Measurements from ENCODE around the gene TMEM147.

TMEM147 gene

DNA sequence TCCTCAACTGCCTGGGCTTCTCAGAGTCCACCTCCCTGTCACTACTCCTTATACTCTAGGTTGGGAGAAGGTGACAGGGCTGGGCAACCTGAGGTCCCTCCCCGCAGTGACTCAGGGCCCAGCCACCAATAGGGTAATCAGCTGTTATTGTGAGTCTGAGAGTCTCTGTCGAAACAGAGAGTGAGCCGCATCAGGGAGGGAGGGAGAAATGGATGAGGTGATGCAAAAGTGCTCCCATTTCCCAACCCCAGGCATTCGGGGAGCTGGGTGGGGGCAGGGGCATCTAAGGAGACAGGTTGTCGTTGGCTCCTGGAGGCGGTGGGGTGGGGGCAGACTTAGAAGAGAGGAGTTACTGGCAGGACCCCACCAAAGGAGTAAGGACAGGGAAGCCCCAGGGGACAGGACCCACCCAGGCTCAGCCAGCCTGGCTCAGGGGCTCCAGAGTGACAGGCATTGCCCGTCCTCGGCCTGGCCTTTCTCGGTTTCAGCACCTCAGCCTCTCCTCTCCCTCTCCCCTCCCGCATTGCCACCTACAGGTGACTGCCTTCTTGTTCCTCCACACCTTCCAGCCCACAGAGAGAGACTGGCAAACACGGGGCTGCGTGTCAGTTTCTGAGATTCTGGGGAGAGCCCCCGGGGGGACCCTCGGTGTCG is 31.7 kb upstream of the TMEM147 start, which contains the start of gene DMKN:
TSS of gene DMKN (minus strand) at position 22 of the 654 bp plus-strand sequence. CDS start 174 bp downstream, outside the sequence.
- peaks cover 32% of the 10 kb centered on the region for H3K4me1 Mint-ChIP-seq
- H3K4me3 Mint-ChIP-seq: peak within 1 kb of the TSS; percentile 24
- no peak for DNase-seq
- TF ChIP-seq, protein P1, sequence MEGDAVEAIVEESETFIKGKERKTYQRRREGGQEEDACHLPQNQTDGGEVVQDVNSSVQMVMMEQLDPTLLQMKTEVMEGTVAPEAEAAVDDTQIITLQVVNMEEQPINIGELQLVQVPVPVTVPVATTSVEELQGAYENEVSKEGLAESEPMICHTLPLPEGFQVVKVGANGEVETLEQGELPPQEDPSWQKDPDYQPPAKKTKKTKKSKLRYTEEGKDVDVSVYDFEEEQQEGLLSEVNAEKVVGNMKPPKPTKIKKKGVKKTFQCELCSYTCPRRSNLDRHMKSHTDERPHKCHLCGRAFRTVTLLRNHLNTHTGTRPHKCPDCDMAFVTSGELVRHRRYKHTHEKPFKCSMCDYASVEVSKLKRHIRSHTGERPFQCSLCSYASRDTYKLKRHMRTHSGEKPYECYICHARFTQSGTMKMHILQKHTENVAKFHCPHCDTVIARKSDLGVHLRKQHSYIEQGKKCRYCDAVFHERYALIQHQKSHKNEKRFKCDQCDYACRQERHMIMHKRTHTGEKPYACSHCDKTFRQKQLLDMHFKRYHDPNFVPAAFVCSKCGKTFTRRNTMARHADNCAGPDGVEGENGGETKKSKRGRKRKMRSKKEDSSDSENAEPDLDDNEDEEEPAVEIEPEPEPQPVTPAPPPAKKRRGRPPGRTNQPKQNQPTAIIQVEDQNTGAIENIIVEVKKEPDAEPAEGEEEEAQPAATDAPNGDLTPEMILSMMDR (IDR thresholded peaks at IDR 0.05): no peak
- H3K27ac Mint-ChIP-seq: no peak within 1 kb of the TSS
- H3K36me3 Mint-ChIP-seq (ENCODE audit: low read depth): no peaks in the 10 kb centered on the region
- no peaks in the 10 kb centered on the region for H3K9me3 Mint-ChIP-seq
- H3K27me3 Mint-ChIP-seq (ENCODE audit: low read depth, poor library complexity): peaks cover 67% of the 10 kb centered on the region

- TF ChIP-seq, protein P1 (IDR thresholded peaks at IDR 0.05): no peak
- Mint-ChIP-seq H3K27me3 (ENCODE audit: low read depth, poor library complexity) (peaks cover 66% of the 10 kb centered on the region), H3K36me3 (ENCODE audit: low read depth) (no peaks in the 10 kb centered on the region), H3K27ac (no peak overlapping the region), H3K9me3 (no peaks in the 10 kb centered on the region), H3K4me1 (peaks cover 29% of the 10 kb centered on the region), H3K4me3 (peak overlapping the region; percentile 67)
- DNase-seq: peak; percentile 53
Measured at GRCh38 chr19:35514282-35514809, 31.1 kb upstream of the TMEM147 start.

DNA sequence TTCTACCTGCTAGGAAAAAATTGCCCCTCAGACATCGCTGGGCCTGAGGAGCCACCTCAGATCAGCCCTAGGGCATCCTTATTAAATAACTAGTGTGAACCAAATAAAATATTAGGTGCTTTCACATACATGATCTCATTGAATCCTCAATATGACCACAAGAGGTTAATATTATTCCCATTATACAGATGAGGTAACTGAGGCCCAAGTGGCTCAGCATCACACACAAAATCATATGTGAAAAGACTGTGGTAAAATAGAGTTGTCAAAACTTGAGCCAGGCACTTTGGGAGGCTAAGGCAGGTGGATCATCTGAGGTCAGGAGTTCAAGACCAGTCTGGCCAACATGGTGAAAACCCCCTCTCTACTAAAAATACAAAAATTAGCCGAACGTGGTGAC is 29.1 kb upstream of the TMEM147 start:
- H3K9me3 Mint-ChIP-seq: no peaks in the 10 kb centered on the region
- no peaks in the 10 kb centered on the region for H3K36me3 Mint-ChIP-seq (ENCODE audit: low read depth)
- peaks cover 20% of the 10 kb centered on the region for H3K4me1 Mint-ChIP-seq
- no peak for DNase-seq
- TF ChIP-seq, protein P1 (IDR thresholded peaks at IDR 0.05): no peak
- H3K27ac Mint-ChIP-seq: no peak overlapping the region
- peaks cover 53% of the 10 kb centered on the region for H3K27me3 Mint-ChIP-seq (ENCODE audit: low read depth, poor library complexity)
- no peak overlapping the region for H3K4me3 Mint-ChIP-seq

GRCh38 chr19:35517342-35517741 is 28.1 kb upstream of the TMEM147 start:
- Mint-ChIP-seq H3K27ac (no peak overlapping the region), H3K4me1 (peaks cover 20% of the 10 kb centered on the region), H3K27me3 (ENCODE audit: low read depth, poor library complexity) (peaks cover 43% of the 10 kb centered on the region), H3K9me3 (no peaks in the 10 kb centered on the region), H3K4me3 (no peak overlapping the region), H3K36me3 (ENCODE audit: low read depth) (no peaks in the 10 kb centered on the region)
- TF ChIP-seq, protein P1 (IDR thresholded peaks at IDR 0.05): no peak
- no peak for DNase-seq

GRCh38 chr19:35518313-35518712 is 27.1 kb upstream of the TMEM147 start:
- DNase-seq: no peak
- TF ChIP-seq, protein P1 (IDR thresholded peaks at IDR 0.05): no peak
- H3K4me3 Mint-ChIP-seq: no peak overlapping the region
- peaks cover 33% of the 10 kb centered on the region for H3K27me3 Mint-ChIP-seq (ENCODE audit: low read depth, poor library complexity)
- H3K4me1 Mint-ChIP-seq: peaks cover 15% of the 10 kb centered on the region
- H3K9me3 Mint-ChIP-seq: no peaks in the 10 kb centered on the region
- no peaks in the 10 kb centered on the region for H3K36me3 Mint-ChIP-seq (ENCODE audit: low read depth)
- no peak overlapping the region for H3K27ac Mint-ChIP-seq

DNA sequence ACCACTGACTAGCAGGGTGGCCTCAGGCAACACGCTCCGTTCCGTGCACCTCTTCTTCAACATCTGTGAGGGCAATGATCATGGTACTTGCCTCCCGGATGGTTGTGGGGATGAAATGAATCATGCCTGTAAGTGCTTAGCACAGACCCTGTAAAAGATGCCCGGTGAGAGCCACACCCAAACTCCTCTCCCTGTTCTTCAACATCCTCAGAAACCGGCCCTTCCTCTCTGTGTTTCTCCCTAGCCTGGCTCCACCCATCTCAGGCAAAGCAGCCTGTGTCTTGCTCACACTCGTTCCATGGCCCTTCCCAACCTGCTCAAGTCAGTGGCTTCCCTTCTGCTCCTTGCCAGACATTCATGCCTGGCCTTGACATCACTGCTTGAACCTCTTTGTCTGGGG is 26.1 kb upstream of the TMEM147 start:
- H3K36me3 Mint-ChIP-seq (ENCODE audit: low read depth): no peaks in the 10 kb centered on the region
- peak overlapping the region; percentile 21 for H3K27ac Mint-ChIP-seq
- no peaks in the 10 kb centered on the region for H3K9me3 Mint-ChIP-seq
- TF ChIP-seq, protein P1 (IDR thresholded peaks at IDR 0.05): no peak
- peaks cover 12% of the 10 kb centered on the region for H3K4me1 Mint-ChIP-seq
- no peak overlapping the region for H3K4me3 Mint-ChIP-seq
- H3K27me3 Mint-ChIP-seq (ENCODE audit: low read depth, poor library complexity): peaks cover 24% of the 10 kb centered on the region
- DNase-seq: no peak

Measured in nephron progenitor cell (in vitro differentiated cells).